Stimulated activated CD4-positive, alpha-beta T cell treated with anti-CD3 and anti-CD28 coated beads, Interleukin-15, amount 100 ng/mL, for 1 hour (primary cell): ENCODE measurements around the gene MORN1.
"Not testable (repeated sequence)": the region's sequence is repeated elsewhere in the genome, so short reads cannot be mapped to it uniquely, and the experiment has no call there.

Source experiments
- DNase-seq, 2 donors: peaks; one replicate each; pipeline ENCODE4 v3.0.0-alpha.2; 2020; ENCODE audit warnings: low read depth in 1 of 2, low spot score in 1 of 2

The MORN1 gene

GRCh38 chr1:2341706-2342383 is 49.5 kb downstream of the MORN1 start:
- no peak for DNase-seq

- DNase-seq = no peak
These were observed 50.5 kb downstream of the MORN1 start for GRCh38 chr1:2340918-2341254.

- no peak for DNase-seq
These were observed 51.1 kb downstream of the MORN1 start for GRCh38 chr1:2340086-2340917.

GRCh38 chr1:2339206-2340085 is 51.9 kb downstream of the MORN1 start:
- DNase-seq = no peak

- DNase-seq = no peak
These were observed 53.9 kb downstream of the MORN1 start for GRCh38 chr1:2337501-2337900.

GRCh38 chr1:2337081-2337480 is 54.3 kb downstream of the MORN1 start:
- no peak for DNase-seq

- DNase-seq = no peak
These were observed 54.9 kb downstream of the MORN1 start for GRCh38 chr1:2336499-2336898.

- no peak for DNase-seq
These were observed 55.5 kb downstream of the MORN1 start for GRCh38 chr1:2335721-2336455.

- DNase-seq = no peak
These were observed 56.3 kb downstream of the MORN1 start for GRCh38 chr1:2334883-2335534.

GRCh38 chr1:2334366-2334765 is 57.0 kb downstream of the MORN1 start:
- no peak for DNase-seq

- not testable (repeated sequence) for DNase-seq
These were observed 59.8 kb downstream of the MORN1 start for GRCh38 chr1:2331580-2331979.

- no peak for DNase-seq
These were observed 60.2 kb downstream of the MORN1 start for GRCh38 chr1:2331200-2331544.

- no peak for DNase-seq
These were observed 60.7 kb downstream of the MORN1 start for GRCh38 chr1:2330519-2331199.

GRCh38 chr1:2330035-2330434 is 61.3 kb downstream of the MORN1 start:
- no peak for DNase-seq

- no peak for DNase-seq
These were observed 62.5 kb downstream of the MORN1 start for GRCh38 chr1:2328676-2329455.

GRCh38 chr1:2327841-2328240 is 63.5 kb downstream of the MORN1 start:
- no peak for DNase-seq

GRCh38 chr1:2327162-2327561 is 64.2 kb downstream of the MORN1 start:
- DNase-seq = not testable (repeated sequence)

- DNase-seq = no peak
These were observed 64.8 kb downstream of the MORN1 start for GRCh38 chr1:2326524-2326923.
